IPS-18c (cell line): Measurements from ENCODE around the gene TRIM38.

ENCODE experiments used
- H3K4me3 ChIP-seq: 2 replicates; pipeline ENCODE4 v1.7.0; 2013; ENCODE audit warnings: low read depth, mild to moderate bottlenecking, low read length, moderate library complexity; ENCODE audit not compliant: insufficient read depth
- H3K9me3 ChIP-seq: one replicate; pipeline ENCODE4 v1.6.1; 2013; ENCODE audit warnings: mild to moderate bottlenecking, low read length, moderate library complexity; ENCODE audit not compliant: control insufficient read depth, insufficient read depth

Gene TRIM38

DNA sequence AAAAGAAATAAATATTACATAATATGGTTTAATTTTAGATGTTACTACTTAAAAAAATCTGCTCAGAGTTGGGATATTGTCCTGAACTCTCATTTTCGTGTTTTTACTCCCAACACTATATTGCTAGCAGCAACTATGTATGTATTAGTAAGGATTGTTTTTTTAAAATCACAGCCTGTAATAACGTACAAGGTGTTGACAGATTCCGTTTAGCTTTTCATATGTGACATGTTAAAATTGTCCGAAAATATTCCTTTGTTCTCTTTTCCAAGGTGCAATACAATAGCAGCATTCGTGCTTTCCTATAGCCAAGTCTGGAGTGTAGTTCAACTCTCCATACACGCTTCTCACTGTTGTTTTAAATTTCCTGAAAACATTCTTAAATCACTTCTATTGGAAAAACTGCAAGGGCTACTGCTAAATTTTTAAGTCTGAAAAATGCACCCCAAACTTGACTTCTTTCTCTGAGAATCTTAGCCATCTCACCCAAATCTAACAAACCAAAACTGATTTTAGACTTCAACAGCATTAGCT, 65.7 kb downstream of the TRIM38 start:
- H3K9me3 ChIP-seq: no peaks in the 10 kb centered on the region
- no peak overlapping the region for H3K4me3 ChIP-seq

DNA sequence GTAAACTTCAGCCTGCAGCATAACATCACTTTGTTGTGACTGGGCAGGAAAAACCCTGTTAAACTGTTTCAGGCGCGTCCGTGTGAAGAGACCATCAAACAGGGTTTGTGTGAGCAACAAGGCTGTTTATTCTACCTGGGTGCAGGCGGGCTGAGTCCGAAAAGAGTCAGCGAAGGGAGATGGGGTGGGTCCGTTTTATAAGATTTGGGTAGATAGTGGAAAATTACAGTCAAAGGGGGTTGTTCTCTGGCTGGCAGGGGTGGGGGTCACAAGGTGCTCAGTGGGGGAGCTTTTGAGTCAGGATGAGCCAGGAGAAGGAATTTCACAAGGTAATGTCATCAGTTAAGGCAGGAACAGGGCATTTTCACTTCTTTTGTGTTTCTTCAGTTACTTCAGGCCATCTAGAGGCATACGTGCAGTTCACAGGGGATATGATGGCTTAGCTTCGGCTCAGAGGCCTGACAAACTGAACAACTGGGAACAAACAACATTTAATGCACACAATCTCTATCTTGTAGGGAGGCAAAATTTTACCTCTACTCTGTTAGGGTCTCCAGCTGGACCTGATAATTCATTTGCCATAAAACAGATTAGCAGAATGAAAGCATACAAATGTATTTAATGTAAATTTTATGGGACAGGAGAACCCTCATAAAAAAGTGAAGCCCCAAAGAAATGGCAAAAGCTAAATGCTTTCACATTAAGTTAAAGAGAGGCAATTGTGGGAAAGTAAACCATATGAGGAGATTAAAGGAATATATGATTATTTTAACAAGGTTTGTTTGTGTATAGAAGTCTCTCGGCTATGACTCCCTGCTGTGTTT, 66.4 kb downstream of the TRIM38 start:
- no peak overlapping the region for H3K4me3 ChIP-seq
- H3K9me3 ChIP-seq: no peaks in the 10 kb centered on the region

DNA sequence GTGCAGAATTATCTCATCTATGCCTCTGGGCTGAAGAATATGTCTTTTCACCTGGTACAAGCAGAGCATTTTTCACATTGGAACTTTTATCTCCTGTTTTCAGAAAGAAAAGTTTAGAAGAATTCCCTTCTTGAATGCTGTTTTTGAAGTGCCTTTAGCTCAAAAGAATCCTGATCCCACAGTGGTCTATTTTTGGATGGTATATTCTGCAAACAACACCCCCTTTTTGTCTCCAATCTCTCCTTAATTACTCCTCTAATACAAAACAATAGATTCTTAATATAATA, 66.9 kb downstream of the TRIM38 start:
- H3K4me3 ChIP-seq: no peak overlapping the region
- H3K9me3 ChIP-seq: no peaks in the 10 kb centered on the region

DNA sequence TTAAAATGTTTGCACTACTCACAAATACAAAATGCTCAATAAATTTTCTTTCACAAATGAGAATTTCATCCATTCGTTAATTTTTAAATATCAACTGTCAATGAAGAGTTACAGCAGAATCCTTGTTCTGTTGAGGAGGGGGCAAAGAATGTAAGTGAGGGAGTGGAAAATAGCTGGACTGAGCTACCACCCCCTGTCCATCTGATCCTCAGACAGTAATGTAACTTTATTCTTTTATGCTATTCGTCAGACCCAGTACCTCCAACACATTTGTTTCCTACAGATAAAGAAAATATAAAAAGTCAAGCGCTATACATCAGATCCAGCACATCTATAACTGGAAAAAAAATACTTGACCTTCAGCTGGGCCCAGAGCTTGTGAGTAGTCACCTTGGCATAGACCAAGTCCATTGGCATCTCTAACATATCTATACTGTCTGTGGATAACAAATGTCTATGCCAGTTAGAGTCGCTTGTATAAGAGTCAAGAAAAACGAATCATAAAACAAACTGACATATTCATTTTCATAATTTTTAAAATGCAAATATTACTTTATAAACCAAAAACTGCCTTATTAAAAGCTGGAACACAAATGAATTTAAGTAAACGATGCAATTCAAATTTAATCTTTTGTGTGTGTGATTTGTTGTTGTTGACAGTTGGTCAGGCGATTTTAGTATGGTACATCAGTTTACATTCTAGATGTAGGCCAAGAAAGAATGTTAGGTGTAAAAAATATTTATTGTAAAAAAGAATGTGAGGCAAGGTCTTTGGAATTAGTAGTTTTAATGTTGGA, 67.5 kb downstream of the TRIM38 start:
- no peaks in the 10 kb centered on the region for H3K9me3 ChIP-seq
- no peak overlapping the region for H3K4me3 ChIP-seq

DNA sequence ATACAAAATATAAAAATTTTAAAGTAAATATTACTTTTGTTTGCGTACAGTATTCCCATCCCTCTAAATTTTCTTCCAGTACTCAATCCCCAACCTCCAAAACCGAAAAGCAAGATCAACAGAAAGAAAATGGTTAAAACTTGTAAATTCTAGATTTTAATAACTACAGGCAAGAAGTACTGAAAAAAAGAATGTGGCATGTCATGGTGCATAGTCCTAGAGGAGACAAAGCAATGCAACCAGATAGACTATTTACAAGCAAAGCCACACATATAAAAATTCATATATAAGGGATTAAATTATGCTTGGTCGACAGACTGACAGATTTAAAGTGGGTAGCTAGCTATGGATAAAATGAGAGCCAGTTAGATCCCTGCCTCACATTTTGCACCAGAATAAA, 68.1 kb downstream of the TRIM38 start:
- H3K4me3 ChIP-seq: no peak overlapping the region
- H3K9me3 ChIP-seq: no peaks in the 10 kb centered on the region

DNA sequence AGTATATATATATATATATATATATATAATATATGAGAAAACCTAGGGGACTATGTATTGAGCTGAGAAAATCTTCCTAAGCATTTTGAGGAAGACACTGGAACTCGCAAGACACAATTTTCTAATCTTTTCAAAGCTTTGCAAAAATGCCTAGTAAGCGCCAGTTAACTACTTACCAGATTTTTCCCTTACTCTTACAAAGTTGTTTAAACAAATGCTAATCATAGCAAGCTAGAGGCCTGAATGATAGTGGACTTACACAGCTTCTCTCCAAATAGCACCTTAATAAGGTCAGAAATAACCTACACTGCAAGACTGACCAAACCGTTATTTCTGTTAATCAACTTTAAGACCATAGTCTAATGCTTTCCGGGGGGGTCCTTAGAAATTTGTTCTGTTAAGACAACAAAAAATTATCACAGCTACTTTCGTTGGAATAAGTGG, 68.6 kb downstream of the TRIM38 start:
- Histone ChIP-seq H3K4me3 (peak overlapping the region; percentile 72), H3K9me3 (no peaks in the 10 kb centered on the region)

DNA sequence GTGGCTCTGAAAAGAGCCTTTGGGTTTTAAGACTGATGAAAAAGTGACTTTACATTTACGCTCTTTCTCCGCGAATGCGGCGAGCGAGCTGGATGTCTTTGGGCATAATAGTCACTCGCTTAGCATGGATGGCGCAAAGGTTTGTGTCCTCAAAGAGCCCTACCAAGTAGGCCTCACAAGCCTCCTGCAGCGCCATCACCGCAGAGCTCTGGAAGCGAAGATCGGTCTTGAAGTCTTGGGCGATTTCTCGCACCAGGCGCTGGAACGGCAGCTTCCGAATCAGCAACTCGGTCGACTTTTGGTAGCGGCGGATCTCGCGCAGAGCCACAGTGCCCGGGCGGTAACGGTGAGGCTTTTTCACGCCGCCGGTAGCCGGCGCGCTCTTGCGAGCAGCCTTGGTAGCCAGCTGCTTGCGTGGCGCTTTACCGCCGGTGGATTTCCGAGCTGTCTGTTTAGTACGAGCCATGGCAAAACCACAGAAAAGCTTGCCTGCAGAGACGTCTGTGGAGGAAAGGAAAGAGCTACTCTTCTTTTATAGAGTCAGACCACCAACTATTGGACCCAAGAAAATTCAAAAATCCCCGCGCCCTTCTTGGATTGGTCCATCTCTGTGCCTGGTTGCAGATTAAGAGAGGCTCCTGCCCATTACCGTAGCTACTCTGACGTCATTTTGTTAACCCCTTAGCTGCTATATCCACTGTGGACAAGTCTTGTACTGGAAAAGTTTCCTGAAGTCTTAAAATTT, 69.2 kb downstream of the TRIM38 start:
- Histone ChIP-seq H3K9me3 (no peaks in the 10 kb centered on the region), H3K4me3 (peak overlapping the region; percentile 72)

DNA sequence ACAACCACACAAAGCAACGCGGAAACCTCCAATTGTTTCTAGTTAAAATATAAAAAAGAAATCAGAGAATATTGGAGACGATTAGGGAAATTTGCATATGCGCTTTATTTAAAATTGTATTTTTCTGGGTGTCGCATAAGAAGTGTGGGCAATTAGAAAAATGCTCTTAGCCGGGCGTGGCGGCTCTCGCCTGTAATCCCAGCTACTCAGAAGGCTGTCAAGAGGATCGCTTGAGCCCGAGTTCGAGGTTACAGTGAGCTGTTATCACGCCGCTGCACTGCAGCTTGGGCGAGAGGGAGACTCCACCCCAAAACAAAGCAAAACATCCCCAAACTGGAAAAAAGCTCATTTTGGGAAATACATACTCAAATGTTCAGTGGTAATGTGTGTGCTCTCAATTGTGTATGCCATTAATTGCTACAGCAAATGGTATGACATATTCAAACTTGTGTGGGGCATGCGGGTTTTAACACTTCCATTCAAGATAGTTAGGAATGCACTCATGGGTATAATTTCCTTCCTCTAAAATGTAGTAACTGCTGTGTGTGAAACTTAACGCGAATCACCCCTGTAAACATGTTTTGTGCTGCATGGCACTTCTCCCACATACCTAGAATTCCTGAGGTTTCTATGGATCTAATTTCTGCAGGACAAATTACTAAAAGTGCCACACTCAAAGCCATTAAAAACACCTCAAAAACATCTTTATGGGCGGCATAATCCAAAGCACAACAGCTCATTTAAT, 69.9 kb downstream of the TRIM38 start:
- H3K4me3 ChIP-seq: peak overlapping the region; percentile 69
- H3K9me3 ChIP-seq: no peaks in the 10 kb centered on the region

DNA sequence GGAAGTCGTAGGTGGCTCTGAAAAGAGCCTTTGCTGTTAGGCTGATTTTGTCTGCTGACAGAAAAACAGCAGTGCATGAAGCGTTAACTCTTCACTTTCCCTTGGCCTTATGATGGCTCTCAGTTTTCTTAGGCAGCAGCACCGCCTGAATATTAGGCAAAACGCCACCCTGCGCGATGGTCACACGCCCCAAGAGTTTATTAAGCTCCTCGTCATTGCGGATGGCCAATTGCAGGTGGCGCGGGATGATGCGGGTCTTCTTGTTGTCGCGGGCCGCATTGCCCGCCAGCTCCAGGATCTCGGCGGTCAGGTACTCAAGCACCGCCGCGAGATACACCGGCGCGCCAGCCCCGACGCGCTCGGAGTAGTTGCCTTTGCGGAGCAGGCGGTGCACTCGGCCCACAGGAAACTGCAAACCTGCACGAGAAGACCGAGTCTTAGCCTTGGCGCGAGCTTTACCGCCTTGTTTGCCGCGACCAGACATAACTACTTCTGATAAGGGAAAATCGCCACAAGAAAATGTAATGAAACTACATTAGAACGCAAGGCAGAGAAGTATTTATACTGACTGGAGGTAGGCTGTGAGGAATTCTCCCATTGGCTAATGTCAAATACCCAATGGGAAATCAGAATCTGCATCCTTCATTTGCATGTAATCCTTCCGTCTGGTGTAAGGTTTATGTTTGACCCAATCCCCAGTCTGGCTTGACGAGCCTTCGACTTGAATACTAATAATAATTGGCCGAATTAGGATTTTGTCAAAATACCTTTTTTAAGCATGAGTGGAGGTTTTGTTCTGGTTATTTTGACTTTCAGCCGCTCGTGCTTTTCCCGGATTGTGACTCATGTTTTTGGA, 70.7 kb downstream of the TRIM38 start:
- Histone ChIP-seq H3K4me3 (peak overlapping the region; percentile 69), H3K9me3 (no peaks in the 10 kb centered on the region)

DNA sequence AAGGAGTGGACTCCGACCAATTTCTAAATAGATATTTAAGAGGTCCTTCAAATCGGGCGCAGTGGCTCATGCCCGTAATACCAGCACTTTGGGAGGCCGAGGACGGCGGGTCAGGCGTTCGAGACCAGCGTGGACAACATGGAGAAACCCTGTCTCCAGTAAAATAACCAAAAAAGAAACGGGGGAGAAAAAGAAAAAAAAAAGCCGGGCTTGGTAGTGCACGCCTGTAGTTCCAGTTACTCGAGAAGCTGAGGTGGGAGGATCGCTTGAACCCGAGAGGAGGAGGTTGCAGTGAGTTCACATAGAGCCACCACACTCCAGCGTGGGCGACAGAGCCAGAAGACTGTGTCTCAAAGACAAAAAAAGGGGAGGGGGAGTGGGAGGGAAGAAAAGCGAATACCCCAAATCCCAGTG, 71.3 kb downstream of the TRIM38 start:
- no peaks in the 10 kb centered on the region for H3K9me3 ChIP-seq
- H3K4me3 ChIP-seq: peak overlapping the region; percentile 21; the same call in 1 of the 2 replicates

DNA sequence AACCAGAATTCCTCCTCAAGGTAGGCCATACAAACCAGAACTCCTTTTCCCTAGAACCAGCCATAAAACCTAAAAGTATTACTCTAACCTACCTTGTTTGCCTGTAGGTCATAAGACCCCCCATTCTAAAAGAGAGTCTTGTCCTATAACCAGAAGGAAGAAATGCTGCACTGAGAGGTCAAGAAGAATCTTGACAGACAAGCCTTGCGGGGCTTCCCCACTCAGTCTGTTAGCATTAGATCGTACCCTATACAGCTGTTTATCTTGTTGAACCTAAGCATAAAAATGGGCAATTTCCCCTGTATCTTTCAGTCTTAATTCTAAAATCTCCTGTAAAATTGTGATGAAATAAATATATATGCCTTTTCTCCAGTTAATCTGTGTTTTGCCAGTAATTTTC, 72.3 kb downstream of the TRIM38 start:
- Histone ChIP-seq H3K9me3 (no peaks in the 10 kb centered on the region), H3K4me3 (no peak overlapping the region)
